ENCODE measurements around the gene IFT57.
"Not testable (repeated sequence)": the region's sequence is repeated elsewhere in the genome, so short reads cannot be mapped to it uniquely, and the experiment has no call there.

GRCh38 chr3:108264534-108265298 is 42.5 kb upstream of the IFT57 start:
- not testable (repeated sequence) for TF ChIP-seq CTCF, EZH2, EZH2phosphoT487 (IDR thresholded peaks at IDR 0.05)
